GM23338 (cell line): ENCODE data around the gene CCL13. TPM values are rescaled to one million over a fixed set of nuclear protein-coding genes. Genes with fewer than 3 reads are reported as not detected.

Experiments
- ATAC-seq: fragments of 200-7000 bp; cut with Tn5 transposase; 3 replicates; pipeline ENCODE4 v1.9.1; 2020
- DNase-seq: peaks from one replicate; pipeline ENCODE4 v3.0.0-alpha.2; 2015; ENCODE audit warnings: low spot score
- H2AFZ ChIP-seq: fragments of 200-600 bp; sonication (generic); 2 replicates; pipeline ENCODE4 v1.8.0; 2016; ENCODE audit warnings: antibody characterized with exemption, mild to moderate bottlenecking, moderate library complexity
- H3F3A ChIP-seq: fragments of 200-600 bp; sonication (generic); replicated peaks from 2 replicates; pipeline ENCODE4 v1.8.0; 2017; ENCODE audit warnings: antibody characterized with exemption, mixed run types, low read depth
- H3K27ac ChIP-seq: fragments of 200-600 bp; sonication (generic); 2 replicates; pipeline ENCODE4 v1.6.1; 2016; ENCODE audit warnings: low read depth
- H3K27me3 ChIP-seq: fragments of 200-600 bp; sonication (generic); 2 replicates; pipeline ENCODE4 v1.8.0; 2016; ENCODE audit warnings: mild to moderate bottlenecking, mixed run types, moderate library complexity; ENCODE audit not compliant: insufficient read depth
- H3K36me3 ChIP-seq: fragments of 200-600 bp; sonication (generic); 2 replicates; pipeline ENCODE4 v1.8.0; 2016; ENCODE audit warnings: mild to moderate bottlenecking; ENCODE audit not compliant: insufficient read depth
- H3K4me1 ChIP-seq: fragments of 200-600 bp; sonication (generic); 2 replicates; pipeline ENCODE4 v1.8.0; 2016; ENCODE audit warnings: mild to moderate bottlenecking, moderate library complexity; ENCODE audit not compliant: insufficient read depth
- H3K4me2 ChIP-seq: fragments of 200-600 bp; sonication (generic); 2 replicates; pipeline ENCODE4 v1.7.1; 2017; ENCODE audit warnings: mixed run types
- H3K4me3 ChIP-seq: fragments of 200-600 bp; sonication (generic); 2 replicates; pipeline ENCODE4 v1.6.1; 2016; ENCODE audit warnings: mixed run types
- H3K79me2 ChIP-seq: fragments of 200-600 bp; sonication (generic); replicated peaks from 2 replicates; pipeline ENCODE4 v1.8.0; 2017; ENCODE audit warnings: mild to moderate bottlenecking; ENCODE audit not compliant: insufficient read depth
- H3K9me2 ChIP-seq: fragments of 200-600 bp; sonication (generic); 2 replicates; pipeline ENCODE4 v1.8.0; 2017; ENCODE audit not compliant: insufficient read depth
- H4K20me1 ChIP-seq: fragments of 200-600 bp; sonication (generic); replicated peaks from 2 replicates; pipeline ENCODE4 v1.8.0; 2017; ENCODE audit warnings: mild to moderate bottlenecking; ENCODE audit not compliant: insufficient read depth
- H3K27ac Mint-ChIP-seq: 2 replicates; pipeline ENCODE4 v1.8.0; 2020; ENCODE audit warnings: inconsistent platforms, mild to moderate bottlenecking, moderate library complexity, mixed read lengths
- H3K27me3 Mint-ChIP-seq: 3 replicates; pipeline ENCODE4 v1.8.0; 2022; ENCODE audit warnings: low read depth, mild to moderate bottlenecking, moderate library complexity, mixed read lengths, inconsistent platforms; ENCODE audit not compliant: insufficient read depth, poor library complexity
- H3K36me3 Mint-ChIP-seq: 3 replicates; pipeline ENCODE4 v1.8.0; 2021; ENCODE audit warnings: low read depth, mild to moderate bottlenecking, inconsistent platforms, moderate library complexity, mixed read lengths
- H3K4me1 Mint-ChIP-seq: 3 replicates; pipeline ENCODE4 v1.8.0; 2020; ENCODE audit warnings: mild to moderate bottlenecking, inconsistent platforms, mixed read lengths
- H3K4me3 Mint-ChIP-seq: 3 replicates; pipeline ENCODE4 v1.8.0; 2021; ENCODE audit warnings: moderate library complexity, mild to moderate bottlenecking, inconsistent platforms, mixed read lengths
- H3K9me3 Mint-ChIP-seq: 3 replicates; pipeline ENCODE4 v1.8.0; 2020; ENCODE audit warnings: moderate library complexity, mild to moderate bottlenecking, inconsistent platforms, mixed read lengths
- CREB1 ChIP-seq: fragments of 250-450 bp; sonication (Bioruptor Pico); IDR thresholded peaks from 2 replicates; pipeline ENCODE4 v1.5.0; 2020; ENCODE audit warnings: low read depth, mild to moderate bottlenecking, moderate library complexity
- EZH2 ChIP-seq: fragments of 200-600 bp; sonication (generic); IDR thresholded peaks from one replicate; pipeline ENCODE4 v1.8.0; 2017; ENCODE audit warnings: antibody characterized with exemption, mild to moderate bottlenecking, low read depth; ENCODE audit not compliant: unreplicated experiment
- EZH2phosphoT487 ChIP-seq: fragments of 200-600 bp; sonication (generic); IDR thresholded peaks from one replicate; pipeline ENCODE4 v1.8.1; 2018; ENCODE audit warnings: antibody characterized with exemption; ENCODE audit not compliant: unreplicated experiment
- JUNB ChIP-seq: IDR thresholded peaks from one replicate; pipeline ENCODE4 v1.6.1; 2016; ENCODE audit warnings: antibody characterized with exemption; ENCODE audit not compliant: unreplicated experiment
- NANOG ChIP-seq: IDR thresholded peaks from 2 replicates; pipeline ENCODE4 v1.6.1; 2016; ENCODE audit warnings: antibody characterized with exemption, borderline replicate concordance
- POLR2AphosphoS5 ChIP-seq: IDR thresholded peaks from 2 replicates; pipeline ENCODE4 v1.6.1; 2016; ENCODE audit warnings: antibody characterized with exemption, low read depth
- REST ChIP-seq: IDR thresholded peaks from one replicate; pipeline ENCODE4 v1.6.1; 2018; ENCODE audit warnings: antibody characterized with exemption; ENCODE audit not compliant: unreplicated experiment
- STAT1 ChIP-seq: IDR thresholded peaks from one replicate; pipeline ENCODE4 v1.6.1; 2016; ENCODE audit warnings: antibody characterized with exemption; ENCODE audit not compliant: unreplicated experiment
- ZNF114 ChIP-seq: fragments of 250-450 bp; sonication (Bioruptor Pico); IDR thresholded peaks from 2 replicates; pipeline ENCODE4 v1.5.0; 2020; ENCODE audit warnings: mild to moderate bottlenecking, moderate library complexity
- ZNF331 ChIP-seq: fragments of 250-450 bp; sonication (Bioruptor Pico); IDR thresholded peaks from 2 replicates; pipeline ENCODE4 v1.5.0; 2020; ENCODE audit warnings: low read depth, mild to moderate bottlenecking, moderate library complexity
- long read RNA-seq: library from polyadenylated mRNA; unstranded; transcript quantifications from one replicate; pipeline ENCODE4 v2.0.0, GENCODE V29; 2020; ENCODE audit not compliant: unreplicated experiment
- polyA plus RNA-seq: library from polyadenylated mRNA; unstranded; fragments of >200 nt; fragmentation: Nextera tagmentation; extraction: Ambion mirVana; gene quantifications from 2 replicates; pipeline ENCODE4 v1.2.1, GENCODE V29; 2016
- total RNA-seq: library from RNA; depleted of rRNA; stranded (reverse); fragments of >200 nt; shearing (Covaris generic); gene quantifications from 2 replicates; pipeline ENCODE4 v1.2.3, GENCODE V29; 2014; rRNA removed
- TF ChIP-seq, protein P1 (sequence below): fragments of 250-450 bp; sonication (Bioruptor Pico); IDR thresholded peaks from 2 replicates; pipeline ENCODE4 v1.5.0; 2020; ENCODE audit warnings: mild to moderate bottlenecking, moderate library complexity
- TF ChIP-seq, protein P2 (sequence below): IDR thresholded peaks from 2 replicates; pipeline ENCODE4 v1.6.1; 2016; ENCODE audit warnings: antibody characterized with exemption
- TF ChIP-seq, protein P3 (sequence below), 2 experiments: fragments of 200-600 bp in 1 of 2; sonication (generic) in 1 of 2; conservative IDR thresholded peaks; 2 replicates each; pipeline versions ENCODE4 v1.5.1 to v1.6.1; 2016 to 2017; ENCODE audit warnings: antibody characterized with exemption in 2 of 2, low read depth in 2 of 2, mild to moderate bottlenecking in 2 of 2, moderate library complexity in 1 of 2

The CCL13 gene
- total RNA-seq (not detected in 2 replicates), polyA plus RNA-seq (not detected in 2 replicates)
- long read RNA-seq = 0 reads

GRCh38 chr17:34356194-34356593 is at the start of gene CCL13:
TSS of gene CCL13 (plus strand) at chr17:34356480. CDS start at chr17:34356527, 47 bp downstream.
- H3K27me3 Mint-ChIP-seq = no peaks in the 10 kb centered on the region
- Histone ChIP-seq H3K36me3 (no peaks in the 10 kb centered on the region), H3K4me3 (no peak within 1 kb of the TSS), H3K27ac (no peak within 1 kb of the TSS), H3K79me2 (no peaks in the 10 kb centered on the region), H3F3A (no peaks in the 10 kb centered on the region), H3K9me2 (peaks cover 6% of the 10 kb centered on the region), H2AFZ (no peak within 1 kb of the TSS), H3K4me2 (no peak within 1 kb of the TSS), H4K20me1 (no peaks in the 10 kb centered on the region), H3K4me1 (no peaks in the 10 kb centered on the region), H3K27me3 (no peaks in the 10 kb centered on the region)
- no peak within 1 kb of the TSS for H3K27ac Mint-ChIP-seq
- no peak for TF ChIP-seq EZH2phosphoT487
- no peak for TF ChIP-seq ZNF331
- no peak for TF ChIP-seq JUNB
- TF ChIP-seq ZNF114 (CRISPR knock-in tag) = no peak
- TF ChIP-seq CREB1 (CRISPR knock-in tag) = no peak
- TF ChIP-seq, protein P1, sequence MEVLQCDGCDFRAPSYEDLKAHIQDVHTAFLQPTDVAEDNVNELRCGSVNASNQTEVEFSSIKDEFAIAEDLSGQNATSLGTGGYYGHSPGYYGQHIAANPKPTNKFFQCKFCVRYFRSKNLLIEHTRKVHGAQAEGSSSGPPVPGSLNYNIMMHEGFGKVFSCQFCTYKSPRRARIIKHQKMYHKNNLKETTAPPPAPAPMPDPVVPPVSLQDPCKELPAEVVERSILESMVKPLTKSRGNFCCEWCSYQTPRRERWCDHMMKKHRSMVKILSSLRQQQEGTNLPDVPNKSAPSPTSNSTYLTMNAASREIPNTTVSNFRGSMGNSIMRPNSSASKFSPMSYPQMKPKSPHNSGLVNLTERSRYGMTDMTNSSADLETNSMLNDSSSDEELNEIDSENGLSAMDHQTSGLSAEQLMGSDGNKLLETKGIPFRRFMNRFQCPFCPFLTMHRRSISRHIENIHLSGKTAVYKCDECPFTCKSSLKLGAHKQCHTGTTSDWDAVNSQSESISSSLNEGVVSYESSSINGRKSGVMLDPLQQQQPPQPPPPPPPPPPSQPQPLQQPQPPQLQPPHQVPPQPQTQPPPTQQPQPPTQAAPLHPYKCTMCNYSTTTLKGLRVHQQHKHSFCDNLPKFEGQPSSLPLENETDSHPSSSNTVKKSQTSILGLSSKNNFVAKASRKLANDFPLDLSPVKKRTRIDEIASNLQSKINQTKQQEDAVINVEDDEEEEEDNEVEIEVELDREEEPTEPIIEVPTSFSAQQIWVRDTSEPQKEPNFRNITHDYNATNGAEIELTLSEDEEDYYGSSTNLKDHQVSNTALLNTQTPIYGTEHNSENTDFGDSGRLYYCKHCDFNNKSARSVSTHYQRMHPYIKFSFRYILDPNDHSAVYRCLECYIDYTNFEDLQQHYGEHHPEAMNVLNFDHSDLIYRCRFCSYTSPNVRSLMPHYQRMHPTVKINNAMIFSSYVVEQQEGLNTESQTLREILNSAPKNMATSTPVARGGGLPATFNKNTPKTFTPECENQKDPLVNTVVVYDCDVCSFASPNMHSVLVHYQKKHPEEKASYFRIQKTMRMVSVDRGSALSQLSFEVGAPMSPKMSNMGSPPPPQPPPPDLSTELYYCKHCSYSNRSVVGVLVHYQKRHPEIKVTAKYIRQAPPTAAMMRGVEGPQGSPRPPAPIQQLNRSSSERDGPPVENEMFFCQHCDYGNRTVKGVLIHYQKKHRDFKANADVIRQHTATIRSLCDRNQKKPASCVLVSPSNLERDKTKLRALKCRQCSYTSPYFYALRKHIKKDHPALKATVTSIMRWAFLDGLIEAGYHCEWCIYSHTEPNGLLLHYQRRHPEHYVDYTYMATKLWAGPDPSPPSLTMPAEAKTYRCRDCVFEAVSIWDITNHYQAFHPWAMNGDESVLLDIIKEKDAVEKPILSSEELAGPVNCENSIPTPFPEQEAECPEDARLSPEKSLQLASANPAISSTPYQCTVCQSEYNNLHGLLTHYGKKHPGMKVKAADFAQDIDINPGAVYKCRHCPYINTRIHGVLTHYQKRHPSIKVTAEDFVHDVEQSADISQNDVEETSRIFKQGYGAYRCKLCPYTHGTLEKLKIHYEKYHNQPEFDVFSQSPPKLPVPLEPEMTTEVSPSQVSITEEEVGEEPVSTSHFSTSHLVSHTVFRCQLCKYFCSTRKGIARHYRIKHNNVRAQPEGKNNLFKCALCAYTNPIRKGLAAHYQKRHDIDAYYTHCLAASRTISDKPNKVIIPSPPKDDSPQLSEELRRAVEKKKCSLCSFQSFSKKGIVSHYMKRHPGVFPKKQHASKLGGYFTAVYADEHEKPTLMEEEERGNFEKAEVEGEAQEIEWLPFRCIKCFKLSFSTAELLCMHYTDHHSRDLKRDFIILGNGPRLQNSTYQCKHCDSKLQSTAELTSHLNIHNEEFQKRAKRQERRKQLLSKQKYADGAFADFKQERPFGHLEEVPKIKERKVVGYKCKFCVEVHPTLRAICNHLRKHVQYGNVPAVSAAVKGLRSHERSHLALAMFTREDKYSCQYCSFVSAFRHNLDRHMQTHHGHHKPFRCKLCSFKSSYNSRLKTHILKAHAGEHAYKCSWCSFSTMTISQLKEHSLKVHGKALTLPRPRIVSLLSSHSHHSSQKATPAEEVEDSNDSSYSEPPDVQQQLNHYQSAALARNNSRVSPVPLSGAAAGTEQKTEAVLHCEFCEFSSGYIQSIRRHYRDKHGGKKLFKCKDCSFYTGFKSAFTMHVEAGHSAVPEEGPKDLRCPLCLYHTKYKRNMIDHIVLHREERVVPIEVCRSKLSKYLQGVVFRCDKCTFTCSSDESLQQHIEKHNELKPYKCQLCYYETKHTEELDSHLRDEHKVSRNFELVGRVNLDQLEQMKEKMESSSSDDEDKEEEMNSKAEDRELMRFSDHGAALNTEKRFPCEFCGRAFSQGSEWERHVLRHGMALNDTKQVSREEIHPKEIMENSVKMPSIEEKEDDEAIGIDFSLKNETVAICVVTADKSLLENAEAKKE (CRISPR knock-in tag) = no peak
- TF ChIP-seq REST = no peak
- TF ChIP-seq NANOG = no peak
- TF ChIP-seq, protein P2, sequence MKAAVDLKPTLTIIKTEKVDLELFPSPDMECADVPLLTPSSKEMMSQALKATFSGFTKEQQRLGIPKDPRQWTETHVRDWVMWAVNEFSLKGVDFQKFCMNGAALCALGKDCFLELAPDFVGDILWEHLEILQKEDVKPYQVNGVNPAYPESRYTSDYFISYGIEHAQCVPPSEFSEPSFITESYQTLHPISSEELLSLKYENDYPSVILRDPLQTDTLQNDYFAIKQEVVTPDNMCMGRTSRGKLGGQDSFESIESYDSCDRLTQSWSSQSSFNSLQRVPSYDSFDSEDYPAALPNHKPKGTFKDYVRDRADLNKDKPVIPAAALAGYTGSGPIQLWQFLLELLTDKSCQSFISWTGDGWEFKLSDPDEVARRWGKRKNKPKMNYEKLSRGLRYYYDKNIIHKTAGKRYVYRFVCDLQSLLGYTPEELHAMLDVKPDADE = no peak
- TF ChIP-seq, protein P3, sequence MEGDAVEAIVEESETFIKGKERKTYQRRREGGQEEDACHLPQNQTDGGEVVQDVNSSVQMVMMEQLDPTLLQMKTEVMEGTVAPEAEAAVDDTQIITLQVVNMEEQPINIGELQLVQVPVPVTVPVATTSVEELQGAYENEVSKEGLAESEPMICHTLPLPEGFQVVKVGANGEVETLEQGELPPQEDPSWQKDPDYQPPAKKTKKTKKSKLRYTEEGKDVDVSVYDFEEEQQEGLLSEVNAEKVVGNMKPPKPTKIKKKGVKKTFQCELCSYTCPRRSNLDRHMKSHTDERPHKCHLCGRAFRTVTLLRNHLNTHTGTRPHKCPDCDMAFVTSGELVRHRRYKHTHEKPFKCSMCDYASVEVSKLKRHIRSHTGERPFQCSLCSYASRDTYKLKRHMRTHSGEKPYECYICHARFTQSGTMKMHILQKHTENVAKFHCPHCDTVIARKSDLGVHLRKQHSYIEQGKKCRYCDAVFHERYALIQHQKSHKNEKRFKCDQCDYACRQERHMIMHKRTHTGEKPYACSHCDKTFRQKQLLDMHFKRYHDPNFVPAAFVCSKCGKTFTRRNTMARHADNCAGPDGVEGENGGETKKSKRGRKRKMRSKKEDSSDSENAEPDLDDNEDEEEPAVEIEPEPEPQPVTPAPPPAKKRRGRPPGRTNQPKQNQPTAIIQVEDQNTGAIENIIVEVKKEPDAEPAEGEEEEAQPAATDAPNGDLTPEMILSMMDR (conservative IDR thresholded peaks at IDR 0.05; ENCODE audit: low read depth in 2 of 2) = no peak
- no peak for TF ChIP-seq STAT1
- TF ChIP-seq POLR2AphosphoS5 = no peak
- TF ChIP-seq EZH2 = no peak
- no peak within 1 kb of the TSS for H3K4me3 Mint-ChIP-seq
- no peak for ATAC-seq
- peaks cover 2% of the 10 kb centered on the region; the same call in 2 of the 3 replicates for H3K9me3 Mint-ChIP-seq
- DNase-seq = no peak
- H3K4me1 Mint-ChIP-seq = no peaks in the 10 kb centered on the region
- no peaks in the 10 kb centered on the region for H3K36me3 Mint-ChIP-seq
